Fibroblast of upper back skin (primary cell): Measurements from ENCODE around the gene CELSR1.

ENCODE experiments used
- DNase-seq: peaks from one replicate; pipeline ENCODE4 v3.0.0-alpha.2; 2013

The CELSR1 gene

GRCh38 chr22:46439576-46440465 lies 97.6 kb downstream of the CELSR1 start:
- DNase-seq: no peak

- DNase-seq: no peak
Observed at GRCh38 chr22:46439111-46439510, 98.3 kb downstream of the CELSR1 start.

- no peak for DNase-seq
Observed at GRCh38 chr22:46437671-46438440, 99.6 kb downstream of the CELSR1 start.

- DNase-seq: peak; percentile 44
Observed at GRCh38 chr22:46436595-46437175, 100.7 kb downstream of the CELSR1 start.

GRCh38 chr22:46433318-46433717 lies 104.1 kb downstream of the CELSR1 start:
- no peak for DNase-seq

- no peak for DNase-seq
Observed at GRCh38 chr22:46432164-46433068, 105.0 kb downstream of the CELSR1 start.

GRCh38 chr22:46430961-46431838 lies 106.2 kb downstream of the CELSR1 start:
- DNase-seq: no peak

GRCh38 chr22:46429325-46429853 lies 108.0 kb downstream of the CELSR1 start:
- DNase-seq: no peak

GRCh38 chr22:46428602-46429324 lies 108.7 kb downstream of the CELSR1 start:
- DNase-seq: no peak

GRCh38 chr22:46428171-46428570 lies 109.2 kb downstream of the CELSR1 start:
- no peak for DNase-seq

- DNase-seq: peak; percentile 87
Observed at GRCh38 chr22:46425016-46425415, 112.4 kb downstream of the CELSR1 start.

- no peak for DNase-seq
Observed at GRCh38 chr22:46424496-46424895, 112.9 kb downstream of the CELSR1 start.

GRCh38 chr22:46422896-46423295 lies 114.5 kb downstream of the CELSR1 start:
- DNase-seq: no peak

GRCh38 chr22:46421267-46421666 lies 116.2 kb downstream of the CELSR1 start:
- DNase-seq: no peak

- DNase-seq: no peak
Observed at GRCh38 chr22:46419754-46420571, 117.5 kb downstream of the CELSR1 start.

- no peak for DNase-seq
Observed at GRCh38 chr22:46418827-46419226, 118.6 kb downstream of the CELSR1 start.

- no peak for DNase-seq
Observed at GRCh38 chr22:46417769-46418168, 119.7 kb downstream of the CELSR1 start.

GRCh38 chr22:46416891-46417580 lies 120.4 kb downstream of the CELSR1 start:
- DNase-seq: peak; percentile 46

- no peak for DNase-seq
Observed at GRCh38 chr22:46416520-46416871, 120.9 kb downstream of the CELSR1 start.
